GM23338 (cell line): Measurements from ENCODE around the gene MET. TPM values are rescaled to one million over a fixed set of nuclear protein-coding genes. Genes with fewer than 3 reads are reported as not detected.

ENCODE experiments used
- ATAC-seq: fragments of 200-7000 bp; cut with Tn5 transposase; 3 replicates; pipeline ENCODE4 v1.9.1; 2020
- DNase-seq: peaks from one replicate; pipeline ENCODE4 v3.0.0-alpha.2; 2015; ENCODE audit warnings: low spot score
- H2AFZ ChIP-seq: fragments of 200-600 bp; sonication (generic); 2 replicates; pipeline ENCODE4 v1.8.0; 2016; ENCODE audit warnings: antibody characterized with exemption, mild to moderate bottlenecking, moderate library complexity
- H3F3A ChIP-seq: fragments of 200-600 bp; sonication (generic); replicated peaks from 2 replicates; pipeline ENCODE4 v1.8.0; 2017; ENCODE audit warnings: antibody characterized with exemption, mixed run types, low read depth
- H3K27ac ChIP-seq: fragments of 200-600 bp; sonication (generic); 2 replicates; pipeline ENCODE4 v1.6.1; 2016; ENCODE audit warnings: low read depth
- H3K27me3 ChIP-seq: fragments of 200-600 bp; sonication (generic); 2 replicates; pipeline ENCODE4 v1.8.0; 2016; ENCODE audit warnings: mild to moderate bottlenecking, mixed run types, moderate library complexity; ENCODE audit not compliant: insufficient read depth
- H3K36me3 ChIP-seq: fragments of 200-600 bp; sonication (generic); 2 replicates; pipeline ENCODE4 v1.8.0; 2016; ENCODE audit warnings: mild to moderate bottlenecking; ENCODE audit not compliant: insufficient read depth
- H3K4me1 ChIP-seq: fragments of 200-600 bp; sonication (generic); 2 replicates; pipeline ENCODE4 v1.8.0; 2016; ENCODE audit warnings: mild to moderate bottlenecking, moderate library complexity; ENCODE audit not compliant: insufficient read depth
- H3K4me2 ChIP-seq: fragments of 200-600 bp; sonication (generic); 2 replicates; pipeline ENCODE4 v1.7.1; 2017; ENCODE audit warnings: mixed run types
- H3K4me3 ChIP-seq: fragments of 200-600 bp; sonication (generic); 2 replicates; pipeline ENCODE4 v1.6.1; 2016; ENCODE audit warnings: mixed run types
- H3K79me2 ChIP-seq: fragments of 200-600 bp; sonication (generic); replicated peaks from 2 replicates; pipeline ENCODE4 v1.8.0; 2017; ENCODE audit warnings: mild to moderate bottlenecking; ENCODE audit not compliant: insufficient read depth
- H3K9me2 ChIP-seq: fragments of 200-600 bp; sonication (generic); 2 replicates; pipeline ENCODE4 v1.8.0; 2017; ENCODE audit not compliant: insufficient read depth
- H4K20me1 ChIP-seq: fragments of 200-600 bp; sonication (generic); replicated peaks from 2 replicates; pipeline ENCODE4 v1.8.0; 2017; ENCODE audit warnings: mild to moderate bottlenecking; ENCODE audit not compliant: insufficient read depth
- H3K27ac Mint-ChIP-seq: 2 replicates; pipeline ENCODE4 v1.8.0; 2020; ENCODE audit warnings: inconsistent platforms, mild to moderate bottlenecking, moderate library complexity, mixed read lengths
- H3K27me3 Mint-ChIP-seq: 3 replicates; pipeline ENCODE4 v1.8.0; 2022; ENCODE audit warnings: low read depth, mild to moderate bottlenecking, moderate library complexity, mixed read lengths, inconsistent platforms; ENCODE audit not compliant: insufficient read depth, poor library complexity
- H3K36me3 Mint-ChIP-seq: 3 replicates; pipeline ENCODE4 v1.8.0; 2021; ENCODE audit warnings: low read depth, mild to moderate bottlenecking, inconsistent platforms, moderate library complexity, mixed read lengths
- H3K4me1 Mint-ChIP-seq: 3 replicates; pipeline ENCODE4 v1.8.0; 2020; ENCODE audit warnings: mild to moderate bottlenecking, inconsistent platforms, mixed read lengths
- H3K4me3 Mint-ChIP-seq: 3 replicates; pipeline ENCODE4 v1.8.0; 2021; ENCODE audit warnings: moderate library complexity, mild to moderate bottlenecking, inconsistent platforms, mixed read lengths
- H3K9me3 Mint-ChIP-seq: 3 replicates; pipeline ENCODE4 v1.8.0; 2020; ENCODE audit warnings: moderate library complexity, mild to moderate bottlenecking, inconsistent platforms, mixed read lengths
- CREB1 ChIP-seq: fragments of 250-450 bp; sonication (Bioruptor Pico); IDR thresholded peaks from 2 replicates; pipeline ENCODE4 v1.5.0; 2020; ENCODE audit warnings: low read depth, mild to moderate bottlenecking, moderate library complexity
- EZH2 ChIP-seq: fragments of 200-600 bp; sonication (generic); IDR thresholded peaks from one replicate; pipeline ENCODE4 v1.8.0; 2017; ENCODE audit warnings: antibody characterized with exemption, mild to moderate bottlenecking, low read depth; ENCODE audit not compliant: unreplicated experiment
- EZH2phosphoT487 ChIP-seq: fragments of 200-600 bp; sonication (generic); IDR thresholded peaks from one replicate; pipeline ENCODE4 v1.8.1; 2018; ENCODE audit warnings: antibody characterized with exemption; ENCODE audit not compliant: unreplicated experiment
- JUNB ChIP-seq: IDR thresholded peaks from one replicate; pipeline ENCODE4 v1.6.1; 2016; ENCODE audit warnings: antibody characterized with exemption; ENCODE audit not compliant: unreplicated experiment
- NANOG ChIP-seq: IDR thresholded peaks from 2 replicates; pipeline ENCODE4 v1.6.1; 2016; ENCODE audit warnings: antibody characterized with exemption, borderline replicate concordance
- POLR2AphosphoS5 ChIP-seq: IDR thresholded peaks from 2 replicates; pipeline ENCODE4 v1.6.1; 2016; ENCODE audit warnings: antibody characterized with exemption, low read depth
- STAT1 ChIP-seq: IDR thresholded peaks from one replicate; pipeline ENCODE4 v1.6.1; 2016; ENCODE audit warnings: antibody characterized with exemption; ENCODE audit not compliant: unreplicated experiment
- ZNF114 ChIP-seq: fragments of 250-450 bp; sonication (Bioruptor Pico); IDR thresholded peaks from 2 replicates; pipeline ENCODE4 v1.5.0; 2020; ENCODE audit warnings: mild to moderate bottlenecking, moderate library complexity
- ZNF331 ChIP-seq: fragments of 250-450 bp; sonication (Bioruptor Pico); IDR thresholded peaks from 2 replicates; pipeline ENCODE4 v1.5.0; 2020; ENCODE audit warnings: low read depth, mild to moderate bottlenecking, moderate library complexity
- polyA plus RNA-seq: library from polyadenylated mRNA; unstranded; fragments of >200 nt; fragmentation: Nextera tagmentation; extraction: Ambion mirVana; gene quantifications from 2 replicates; pipeline ENCODE4 v1.2.1, GENCODE V29; 2016
- total RNA-seq: library from RNA; depleted of rRNA; stranded (reverse); fragments of >200 nt; shearing (Covaris generic); gene quantifications from 2 replicates; pipeline ENCODE4 v1.2.3, GENCODE V29; 2014
- TF ChIP-seq, protein P1 (sequence below): IDR thresholded peaks from 2 replicates; pipeline ENCODE4 v1.6.1; 2016; ENCODE audit warnings: antibody characterized with exemption
- TF ChIP-seq, protein P2 (sequence below): IDR thresholded peaks from one replicate; pipeline ENCODE4 v1.6.1; 2018; ENCODE audit warnings: antibody characterized with exemption; ENCODE audit not compliant: unreplicated experiment
- TF ChIP-seq, protein P3 (sequence below), 2 experiments: fragments of 200-600 bp in 1 of 2; sonication (generic) in 1 of 2; conservative IDR thresholded peaks; 2 replicates each; pipeline versions ENCODE4 v1.5.1 to v1.6.1; 2016 to 2017; ENCODE audit warnings: antibody characterized with exemption in 2 of 2, low read depth in 2 of 2, mild to moderate bottlenecking in 2 of 2, moderate library complexity in 1 of 2
- TF ChIP-seq, protein P4 (sequence below): fragments of 250-450 bp; sonication (Bioruptor Pico); IDR thresholded peaks from 2 replicates; pipeline ENCODE4 v1.5.0; 2020; ENCODE audit warnings: mild to moderate bottlenecking, moderate library complexity

The MET gene
- total and polyA plus RNA-seq, 2 experiments from 2014 or later = 4.8 to 23.1 TPM

DNA sequence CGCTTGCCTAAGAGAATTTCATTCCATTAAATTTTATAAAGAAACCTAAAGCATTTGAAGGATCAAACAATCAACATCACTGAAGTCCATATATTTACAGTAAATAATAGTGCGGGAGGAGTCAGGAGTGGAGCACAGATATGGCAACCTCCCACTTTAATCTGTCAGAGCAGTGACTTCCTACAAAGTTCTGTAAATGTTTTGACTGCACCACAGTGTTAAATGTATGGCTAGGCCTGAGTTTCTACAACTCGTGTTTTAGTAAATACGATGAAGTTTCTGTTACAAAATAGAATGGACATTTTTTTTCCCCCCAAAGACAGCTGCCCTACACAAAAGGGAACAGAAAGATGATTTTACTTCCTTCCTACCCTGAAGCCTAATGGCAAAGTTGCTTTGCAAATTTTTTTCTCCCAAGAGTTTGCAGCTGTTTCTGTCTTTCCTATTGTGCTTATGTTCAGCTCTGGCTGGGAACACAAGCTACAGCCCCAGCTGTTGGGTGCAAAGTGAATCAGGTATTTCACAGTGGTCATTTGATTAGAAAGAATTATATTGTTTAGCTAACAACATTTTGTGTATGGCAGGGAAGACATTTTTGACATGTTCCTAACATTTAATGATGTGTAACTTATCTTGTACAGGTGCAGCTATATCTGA is 62.1 kb downstream of the MET start (continued):
- TF ChIP-seq, protein P1, sequence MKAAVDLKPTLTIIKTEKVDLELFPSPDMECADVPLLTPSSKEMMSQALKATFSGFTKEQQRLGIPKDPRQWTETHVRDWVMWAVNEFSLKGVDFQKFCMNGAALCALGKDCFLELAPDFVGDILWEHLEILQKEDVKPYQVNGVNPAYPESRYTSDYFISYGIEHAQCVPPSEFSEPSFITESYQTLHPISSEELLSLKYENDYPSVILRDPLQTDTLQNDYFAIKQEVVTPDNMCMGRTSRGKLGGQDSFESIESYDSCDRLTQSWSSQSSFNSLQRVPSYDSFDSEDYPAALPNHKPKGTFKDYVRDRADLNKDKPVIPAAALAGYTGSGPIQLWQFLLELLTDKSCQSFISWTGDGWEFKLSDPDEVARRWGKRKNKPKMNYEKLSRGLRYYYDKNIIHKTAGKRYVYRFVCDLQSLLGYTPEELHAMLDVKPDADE = no peak
- no peak for TF ChIP-seq EZH2
- TF ChIP-seq, protein P2, sequence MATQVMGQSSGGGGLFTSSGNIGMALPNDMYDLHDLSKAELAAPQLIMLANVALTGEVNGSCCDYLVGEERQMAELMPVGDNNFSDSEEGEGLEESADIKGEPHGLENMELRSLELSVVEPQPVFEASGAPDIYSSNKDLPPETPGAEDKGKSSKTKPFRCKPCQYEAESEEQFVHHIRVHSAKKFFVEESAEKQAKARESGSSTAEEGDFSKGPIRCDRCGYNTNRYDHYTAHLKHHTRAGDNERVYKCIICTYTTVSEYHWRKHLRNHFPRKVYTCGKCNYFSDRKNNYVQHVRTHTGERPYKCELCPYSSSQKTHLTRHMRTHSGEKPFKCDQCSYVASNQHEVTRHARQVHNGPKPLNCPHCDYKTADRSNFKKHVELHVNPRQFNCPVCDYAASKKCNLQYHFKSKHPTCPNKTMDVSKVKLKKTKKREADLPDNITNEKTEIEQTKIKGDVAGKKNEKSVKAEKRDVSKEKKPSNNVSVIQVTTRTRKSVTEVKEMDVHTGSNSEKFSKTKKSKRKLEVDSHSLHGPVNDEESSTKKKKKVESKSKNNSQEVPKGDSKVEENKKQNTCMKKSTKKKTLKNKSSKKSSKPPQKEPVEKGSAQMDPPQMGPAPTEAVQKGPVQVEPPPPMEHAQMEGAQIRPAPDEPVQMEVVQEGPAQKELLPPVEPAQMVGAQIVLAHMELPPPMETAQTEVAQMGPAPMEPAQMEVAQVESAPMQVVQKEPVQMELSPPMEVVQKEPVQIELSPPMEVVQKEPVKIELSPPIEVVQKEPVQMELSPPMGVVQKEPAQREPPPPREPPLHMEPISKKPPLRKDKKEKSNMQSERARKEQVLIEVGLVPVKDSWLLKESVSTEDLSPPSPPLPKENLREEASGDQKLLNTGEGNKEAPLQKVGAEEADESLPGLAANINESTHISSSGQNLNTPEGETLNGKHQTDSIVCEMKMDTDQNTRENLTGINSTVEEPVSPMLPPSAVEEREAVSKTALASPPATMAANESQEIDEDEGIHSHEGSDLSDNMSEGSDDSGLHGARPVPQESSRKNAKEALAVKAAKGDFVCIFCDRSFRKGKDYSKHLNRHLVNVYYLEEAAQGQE = no peak
- no peak for TF ChIP-seq CREB1 (CRISPR knock-in tag)
- TF ChIP-seq ZNF114 (CRISPR knock-in tag) = no peak
- no peak for TF ChIP-seq ZNF331 (CRISPR knock-in tag)
- no peak for TF ChIP-seq STAT1
- TF ChIP-seq POLR2AphosphoS5 = no peak
- TF ChIP-seq, protein P3, sequence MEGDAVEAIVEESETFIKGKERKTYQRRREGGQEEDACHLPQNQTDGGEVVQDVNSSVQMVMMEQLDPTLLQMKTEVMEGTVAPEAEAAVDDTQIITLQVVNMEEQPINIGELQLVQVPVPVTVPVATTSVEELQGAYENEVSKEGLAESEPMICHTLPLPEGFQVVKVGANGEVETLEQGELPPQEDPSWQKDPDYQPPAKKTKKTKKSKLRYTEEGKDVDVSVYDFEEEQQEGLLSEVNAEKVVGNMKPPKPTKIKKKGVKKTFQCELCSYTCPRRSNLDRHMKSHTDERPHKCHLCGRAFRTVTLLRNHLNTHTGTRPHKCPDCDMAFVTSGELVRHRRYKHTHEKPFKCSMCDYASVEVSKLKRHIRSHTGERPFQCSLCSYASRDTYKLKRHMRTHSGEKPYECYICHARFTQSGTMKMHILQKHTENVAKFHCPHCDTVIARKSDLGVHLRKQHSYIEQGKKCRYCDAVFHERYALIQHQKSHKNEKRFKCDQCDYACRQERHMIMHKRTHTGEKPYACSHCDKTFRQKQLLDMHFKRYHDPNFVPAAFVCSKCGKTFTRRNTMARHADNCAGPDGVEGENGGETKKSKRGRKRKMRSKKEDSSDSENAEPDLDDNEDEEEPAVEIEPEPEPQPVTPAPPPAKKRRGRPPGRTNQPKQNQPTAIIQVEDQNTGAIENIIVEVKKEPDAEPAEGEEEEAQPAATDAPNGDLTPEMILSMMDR (conservative IDR thresholded peaks at IDR 0.05; ENCODE audit: low read depth in 2 of 2) = no peak
- no peak for TF ChIP-seq EZH2phosphoT487
- no peak for TF ChIP-seq NANOG
- no peak for TF ChIP-seq JUNB

DNA sequence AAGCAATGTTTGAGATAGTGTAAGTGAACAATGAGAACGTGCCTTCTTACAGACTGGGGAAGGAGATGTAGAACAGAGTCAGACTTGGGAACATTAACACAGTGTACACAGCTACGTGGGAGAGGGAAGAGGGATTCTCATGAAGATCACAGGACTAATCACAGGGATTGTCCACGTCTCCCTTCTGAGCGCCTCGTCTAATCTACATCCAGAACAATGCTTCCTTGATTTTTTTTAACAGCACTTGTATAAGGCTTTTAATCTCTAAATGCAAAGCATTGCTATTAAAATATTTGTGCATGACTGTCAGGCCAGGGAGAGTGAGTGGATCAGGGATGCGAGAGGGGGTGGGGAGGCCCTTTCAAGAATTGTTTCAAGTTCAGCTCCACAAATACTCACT is 62.7 kb downstream of the MET start:
- no peak overlapping the region for H2AFZ ChIP-seq
- peaks cover 57% of the 10 kb centered on the region for H3K4me1 Mint-ChIP-seq
- TF ChIP-seq, protein P4, sequence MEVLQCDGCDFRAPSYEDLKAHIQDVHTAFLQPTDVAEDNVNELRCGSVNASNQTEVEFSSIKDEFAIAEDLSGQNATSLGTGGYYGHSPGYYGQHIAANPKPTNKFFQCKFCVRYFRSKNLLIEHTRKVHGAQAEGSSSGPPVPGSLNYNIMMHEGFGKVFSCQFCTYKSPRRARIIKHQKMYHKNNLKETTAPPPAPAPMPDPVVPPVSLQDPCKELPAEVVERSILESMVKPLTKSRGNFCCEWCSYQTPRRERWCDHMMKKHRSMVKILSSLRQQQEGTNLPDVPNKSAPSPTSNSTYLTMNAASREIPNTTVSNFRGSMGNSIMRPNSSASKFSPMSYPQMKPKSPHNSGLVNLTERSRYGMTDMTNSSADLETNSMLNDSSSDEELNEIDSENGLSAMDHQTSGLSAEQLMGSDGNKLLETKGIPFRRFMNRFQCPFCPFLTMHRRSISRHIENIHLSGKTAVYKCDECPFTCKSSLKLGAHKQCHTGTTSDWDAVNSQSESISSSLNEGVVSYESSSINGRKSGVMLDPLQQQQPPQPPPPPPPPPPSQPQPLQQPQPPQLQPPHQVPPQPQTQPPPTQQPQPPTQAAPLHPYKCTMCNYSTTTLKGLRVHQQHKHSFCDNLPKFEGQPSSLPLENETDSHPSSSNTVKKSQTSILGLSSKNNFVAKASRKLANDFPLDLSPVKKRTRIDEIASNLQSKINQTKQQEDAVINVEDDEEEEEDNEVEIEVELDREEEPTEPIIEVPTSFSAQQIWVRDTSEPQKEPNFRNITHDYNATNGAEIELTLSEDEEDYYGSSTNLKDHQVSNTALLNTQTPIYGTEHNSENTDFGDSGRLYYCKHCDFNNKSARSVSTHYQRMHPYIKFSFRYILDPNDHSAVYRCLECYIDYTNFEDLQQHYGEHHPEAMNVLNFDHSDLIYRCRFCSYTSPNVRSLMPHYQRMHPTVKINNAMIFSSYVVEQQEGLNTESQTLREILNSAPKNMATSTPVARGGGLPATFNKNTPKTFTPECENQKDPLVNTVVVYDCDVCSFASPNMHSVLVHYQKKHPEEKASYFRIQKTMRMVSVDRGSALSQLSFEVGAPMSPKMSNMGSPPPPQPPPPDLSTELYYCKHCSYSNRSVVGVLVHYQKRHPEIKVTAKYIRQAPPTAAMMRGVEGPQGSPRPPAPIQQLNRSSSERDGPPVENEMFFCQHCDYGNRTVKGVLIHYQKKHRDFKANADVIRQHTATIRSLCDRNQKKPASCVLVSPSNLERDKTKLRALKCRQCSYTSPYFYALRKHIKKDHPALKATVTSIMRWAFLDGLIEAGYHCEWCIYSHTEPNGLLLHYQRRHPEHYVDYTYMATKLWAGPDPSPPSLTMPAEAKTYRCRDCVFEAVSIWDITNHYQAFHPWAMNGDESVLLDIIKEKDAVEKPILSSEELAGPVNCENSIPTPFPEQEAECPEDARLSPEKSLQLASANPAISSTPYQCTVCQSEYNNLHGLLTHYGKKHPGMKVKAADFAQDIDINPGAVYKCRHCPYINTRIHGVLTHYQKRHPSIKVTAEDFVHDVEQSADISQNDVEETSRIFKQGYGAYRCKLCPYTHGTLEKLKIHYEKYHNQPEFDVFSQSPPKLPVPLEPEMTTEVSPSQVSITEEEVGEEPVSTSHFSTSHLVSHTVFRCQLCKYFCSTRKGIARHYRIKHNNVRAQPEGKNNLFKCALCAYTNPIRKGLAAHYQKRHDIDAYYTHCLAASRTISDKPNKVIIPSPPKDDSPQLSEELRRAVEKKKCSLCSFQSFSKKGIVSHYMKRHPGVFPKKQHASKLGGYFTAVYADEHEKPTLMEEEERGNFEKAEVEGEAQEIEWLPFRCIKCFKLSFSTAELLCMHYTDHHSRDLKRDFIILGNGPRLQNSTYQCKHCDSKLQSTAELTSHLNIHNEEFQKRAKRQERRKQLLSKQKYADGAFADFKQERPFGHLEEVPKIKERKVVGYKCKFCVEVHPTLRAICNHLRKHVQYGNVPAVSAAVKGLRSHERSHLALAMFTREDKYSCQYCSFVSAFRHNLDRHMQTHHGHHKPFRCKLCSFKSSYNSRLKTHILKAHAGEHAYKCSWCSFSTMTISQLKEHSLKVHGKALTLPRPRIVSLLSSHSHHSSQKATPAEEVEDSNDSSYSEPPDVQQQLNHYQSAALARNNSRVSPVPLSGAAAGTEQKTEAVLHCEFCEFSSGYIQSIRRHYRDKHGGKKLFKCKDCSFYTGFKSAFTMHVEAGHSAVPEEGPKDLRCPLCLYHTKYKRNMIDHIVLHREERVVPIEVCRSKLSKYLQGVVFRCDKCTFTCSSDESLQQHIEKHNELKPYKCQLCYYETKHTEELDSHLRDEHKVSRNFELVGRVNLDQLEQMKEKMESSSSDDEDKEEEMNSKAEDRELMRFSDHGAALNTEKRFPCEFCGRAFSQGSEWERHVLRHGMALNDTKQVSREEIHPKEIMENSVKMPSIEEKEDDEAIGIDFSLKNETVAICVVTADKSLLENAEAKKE = no peak
- TF ChIP-seq NANOG (no peak), POLR2AphosphoS5 (no peak), ZNF331 (CRISPR knock-in tag) (no peak)

More for the DNA sequence above, 62.7 kb downstream of the MET start:
- Mint-ChIP-seq H3K9me3 (no peaks in the 10 kb centered on the region), H3K27me3 (no peaks in the 10 kb centered on the region), H3K36me3 (no peaks in the 10 kb centered on the region), H3K27ac (no peak overlapping the region), H3K4me3 (no peak overlapping the region)
- Histone ChIP-seq H3K9me2 (no peaks in the 10 kb centered on the region; the same call in 1 of the 2 replicates), H3K27me3 (no peaks in the 10 kb centered on the region), H3K27ac (no peak overlapping the region), H3F3A (no peaks in the 10 kb centered on the region), H3K36me3 (no peaks in the 10 kb centered on the region), H3K79me2 (no peaks in the 10 kb centered on the region), H4K20me1 (no peaks in the 10 kb centered on the region), H3K4me3 (no peak overlapping the region), H3K4me1 (peaks cover 69% of the 10 kb centered on the region), H3K4me2 (no peak overlapping the region)
- ATAC-seq (no peak), DNase-seq (no peak)
